HG03060 (cell line): ENCODE data around the gene HOXD3.

Experiments
- ATAC-seq: cut with Tn5 transposase; IDR thresholded peaks from one replicate; pipeline ENCODE4 v1.9.1; 2021; ENCODE audit warnings: low read depth, moderate number of reproducible peaks; ENCODE audit not compliant: unreplicated experiment

The HOXD3 gene

DNA sequence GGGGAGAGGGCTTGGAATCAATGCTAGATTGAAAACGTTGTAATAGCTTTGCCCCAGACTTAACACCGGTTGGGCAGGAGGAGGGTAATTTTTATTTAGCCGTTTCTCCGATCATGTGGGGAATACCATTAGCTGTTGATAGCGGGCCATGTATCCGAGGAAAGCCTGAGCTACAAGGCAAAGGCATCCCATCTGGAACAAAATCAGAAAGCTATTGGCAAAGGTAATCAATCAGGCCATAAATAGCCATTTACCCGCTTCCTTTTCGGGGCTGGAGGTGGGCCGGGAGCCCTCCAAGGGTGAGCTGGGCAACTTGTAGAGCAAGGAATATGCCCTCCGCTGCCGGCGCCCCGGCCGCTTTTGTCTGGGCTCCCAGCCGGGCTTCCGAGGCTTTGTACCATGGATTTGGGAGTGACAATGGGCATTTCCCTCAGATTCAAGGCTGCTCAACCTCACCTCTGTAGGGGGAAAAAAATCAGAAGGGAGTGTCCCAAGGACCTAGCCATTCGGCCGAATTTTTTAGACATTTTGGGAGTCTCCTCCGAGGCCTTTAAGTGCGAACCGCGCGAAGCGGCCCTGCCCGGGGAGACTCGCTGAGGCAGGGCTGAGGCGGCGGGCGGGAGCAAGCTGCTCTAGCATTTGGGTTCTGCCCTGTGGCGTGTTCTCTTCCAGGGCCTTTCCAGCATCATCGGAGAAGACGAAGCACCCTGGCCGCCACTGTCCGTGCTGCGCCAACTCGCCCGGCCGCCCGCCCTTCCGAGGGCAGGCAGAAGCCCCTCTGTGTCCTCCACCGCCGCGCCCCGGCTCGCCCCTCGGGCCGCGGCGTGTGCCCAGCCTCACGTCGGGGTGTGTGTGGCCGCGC lies 35.7 kb upstream of the HOXD3 start:
- ATAC-seq, result no peak

DNA sequence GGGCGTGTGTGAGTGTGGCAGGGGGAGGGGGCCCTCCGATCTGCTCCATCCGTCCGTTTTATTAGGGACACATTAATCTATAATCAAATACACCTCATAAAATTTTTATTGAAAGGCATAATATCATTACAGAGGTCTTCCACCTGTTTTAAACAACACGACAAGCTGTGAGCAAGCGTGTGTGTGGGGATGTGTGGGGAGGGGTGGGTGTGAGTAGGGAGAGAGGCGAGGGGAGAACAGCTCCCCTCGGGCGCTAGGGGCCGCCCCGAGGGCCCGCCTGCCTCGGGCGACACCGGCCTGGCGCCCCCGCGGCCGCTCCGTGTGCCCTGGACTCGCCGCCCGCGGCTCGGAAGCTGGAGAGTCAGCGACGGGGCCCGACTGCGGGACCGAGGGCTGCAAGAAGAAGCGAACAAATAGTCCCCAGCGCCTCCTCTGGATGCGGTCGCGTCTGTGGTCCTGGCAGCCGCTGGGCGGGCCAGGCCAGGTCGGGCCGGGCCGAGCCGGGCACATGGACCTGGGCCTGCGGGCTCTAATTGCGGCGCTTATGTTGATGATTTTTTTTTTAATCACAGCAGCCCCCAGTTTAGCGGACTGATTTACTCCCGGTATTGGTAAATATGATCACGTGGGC lies 34.9 kb upstream of the HOXD3 start:
- ATAC-seq, result no peak

DNA sequence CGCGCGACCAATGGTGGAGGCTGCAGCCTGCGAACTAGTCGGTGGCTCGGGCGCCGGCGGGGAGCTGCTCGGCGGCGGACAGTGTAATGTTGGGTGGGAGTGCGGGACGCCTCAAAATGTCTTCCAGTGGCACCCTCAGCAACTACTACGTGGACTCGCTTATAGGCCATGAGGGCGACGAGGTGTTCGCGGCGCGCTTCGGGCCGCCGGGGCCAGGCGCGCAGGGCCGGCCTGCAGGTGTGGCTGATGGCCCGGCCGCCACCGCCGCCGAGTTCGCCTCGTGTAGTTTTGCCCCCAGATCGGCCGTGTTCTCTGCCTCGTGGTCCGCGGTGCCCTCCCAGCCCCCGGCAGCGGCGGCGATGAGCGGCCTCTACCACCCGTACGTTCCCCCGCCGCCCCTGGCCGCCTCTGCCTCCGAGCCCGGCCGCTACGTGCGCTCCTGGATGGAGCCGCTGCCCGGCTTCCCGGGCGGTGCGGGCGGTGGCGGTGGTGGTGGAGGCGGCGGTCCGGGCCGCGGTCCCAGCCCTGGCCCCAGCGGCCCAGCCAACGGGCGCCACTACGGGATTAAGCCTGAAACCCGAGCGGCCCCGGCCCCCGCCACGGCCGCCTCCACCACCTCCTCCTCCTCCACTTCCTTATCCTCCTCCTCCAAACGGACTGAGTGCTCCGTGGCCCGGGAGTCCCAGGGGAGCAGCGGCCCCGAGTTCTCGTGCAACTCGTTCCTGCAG lies 34.3 kb upstream of the HOXD3 start, which contains the start of gene HOXD9:
Gene HOXD9, plus strand, starts transcription at position 37 of the 728 bp plus-strand sequence. Its CDS starts 50 bp downstream, at position 87.
- no peak for ATAC-seq

DNA sequence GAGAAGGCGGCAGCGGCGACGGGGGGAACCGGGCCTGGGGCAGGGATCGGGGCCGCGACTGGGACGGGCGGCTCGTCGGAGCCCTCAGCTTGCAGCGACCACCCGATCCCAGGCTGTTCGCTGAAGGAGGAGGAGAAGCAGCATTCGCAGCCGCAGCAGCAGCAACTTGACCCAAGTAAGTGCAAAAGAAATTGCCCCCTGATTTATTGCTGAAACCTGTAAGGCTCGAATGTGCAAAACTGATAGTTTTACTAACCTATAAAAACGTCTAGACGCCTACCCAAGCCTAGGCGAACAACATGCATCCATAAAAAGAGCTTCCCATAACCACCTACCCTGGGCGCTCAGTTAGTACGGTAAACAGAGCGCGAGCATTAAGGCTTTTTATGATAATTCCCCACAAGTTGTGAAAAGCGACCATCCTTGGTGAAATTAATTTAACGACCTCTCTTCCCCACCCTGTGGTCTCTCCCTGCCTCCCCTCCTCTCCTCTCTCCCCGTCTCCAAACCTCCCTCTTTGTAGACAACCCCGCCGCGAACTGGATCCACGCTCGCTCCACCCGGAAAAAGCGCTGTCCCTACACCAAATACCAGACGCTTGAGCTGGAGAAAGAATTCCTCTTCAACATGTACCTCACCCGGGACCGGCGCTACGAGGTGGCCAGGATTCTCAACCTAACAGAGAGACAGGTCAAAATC lies 33.5 kb upstream of the HOXD3 start:
- no peak for ATAC-seq

DNA sequence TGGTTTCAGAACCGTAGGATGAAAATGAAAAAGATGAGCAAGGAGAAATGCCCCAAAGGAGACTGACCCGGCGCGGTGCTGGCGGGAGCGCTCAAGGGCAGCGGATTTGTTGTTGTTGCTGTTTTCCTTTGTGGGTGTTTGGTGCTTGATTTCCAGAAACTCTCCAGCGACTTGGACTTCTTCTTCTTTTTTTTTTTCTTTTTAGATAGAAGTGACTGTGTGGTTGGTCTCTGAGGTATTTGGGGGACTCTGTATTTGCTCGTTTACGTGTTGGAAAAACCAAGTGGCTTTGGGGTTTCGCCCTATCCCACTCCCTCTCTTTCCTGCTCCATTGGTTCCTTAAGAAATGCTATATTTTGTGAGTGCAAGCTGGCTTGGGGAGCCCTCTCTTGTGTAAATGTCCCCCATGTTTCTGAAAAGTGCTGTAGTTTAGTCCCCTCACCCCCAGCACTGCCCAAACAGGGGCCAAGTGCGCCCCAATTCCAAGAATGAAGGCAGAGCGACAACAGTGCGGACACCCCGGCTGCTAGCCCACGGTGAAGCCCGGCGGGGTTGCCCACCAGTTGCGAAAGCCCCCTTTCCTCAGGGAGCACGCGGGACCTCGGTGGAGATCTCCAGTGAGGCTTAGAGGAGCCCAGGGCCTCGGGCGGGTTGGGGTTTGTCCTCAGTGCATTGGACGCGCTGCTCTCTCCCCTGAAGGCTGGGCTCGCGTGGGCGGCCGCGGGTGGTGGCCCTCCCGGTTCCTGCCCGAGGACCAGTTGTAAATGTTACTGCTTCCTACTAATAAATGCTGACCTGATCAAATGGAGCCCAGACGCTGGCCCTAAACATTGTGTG lies 32.8 kb upstream of the HOXD3 start:
- no peak for ATAC-seq

DNA sequence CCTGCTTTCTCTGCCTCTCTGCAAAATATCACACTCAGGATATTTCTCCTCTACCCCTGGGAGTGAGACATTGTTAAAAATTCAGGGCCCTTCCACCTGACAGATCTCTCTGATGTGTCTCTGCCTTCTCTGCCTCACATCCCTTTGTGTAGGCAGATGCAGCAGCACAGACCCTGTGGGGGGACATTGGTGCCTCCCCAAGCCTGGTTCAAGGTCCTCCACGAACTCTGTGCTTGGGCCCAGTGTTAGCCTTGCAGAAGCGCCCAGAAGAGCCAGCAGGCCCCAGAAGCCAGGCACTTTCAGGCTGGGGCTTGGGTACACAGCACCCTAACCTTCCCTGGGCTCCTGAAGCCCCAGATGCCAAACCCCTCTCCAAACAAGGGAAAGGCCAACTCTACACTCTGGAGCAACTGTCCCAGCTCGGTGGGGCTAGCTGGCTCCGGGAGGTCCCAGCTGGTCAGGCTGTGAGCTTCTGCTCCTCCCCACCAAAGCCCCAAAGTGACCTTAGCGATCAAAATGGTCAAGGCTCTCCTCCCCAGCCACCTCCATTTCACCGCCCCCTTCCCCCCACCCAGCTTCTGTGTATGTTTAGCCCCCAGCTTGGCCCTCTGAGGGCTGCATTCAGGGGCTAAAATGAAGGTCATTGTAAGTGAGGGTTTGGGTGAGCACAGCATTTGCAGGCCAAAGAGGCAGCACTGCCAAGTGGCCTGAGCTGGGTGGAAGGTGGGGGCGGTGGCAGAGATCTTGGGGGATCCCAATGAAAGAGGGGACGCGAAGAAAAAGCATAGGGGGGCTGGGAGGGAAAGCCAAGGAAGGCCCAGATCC lies 31.9 kb upstream of the HOXD3 start:
- ATAC-seq, result no peak

DNA sequence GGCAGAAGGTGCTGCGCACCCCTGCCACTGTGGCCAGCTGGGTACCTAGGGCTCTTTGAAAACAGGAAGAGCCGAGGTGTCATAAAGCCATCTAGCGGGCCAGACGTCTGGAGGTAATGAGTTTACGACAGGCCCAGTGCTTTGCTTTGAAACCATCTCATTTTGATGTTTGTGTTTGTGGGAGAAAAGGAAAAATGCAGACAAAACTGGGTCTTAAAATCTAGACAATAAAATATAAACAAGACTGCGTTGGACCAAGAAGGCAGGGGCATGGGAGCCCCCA lies 31.4 kb upstream of the HOXD3 start:
- no peak for ATAC-seq

DNA sequence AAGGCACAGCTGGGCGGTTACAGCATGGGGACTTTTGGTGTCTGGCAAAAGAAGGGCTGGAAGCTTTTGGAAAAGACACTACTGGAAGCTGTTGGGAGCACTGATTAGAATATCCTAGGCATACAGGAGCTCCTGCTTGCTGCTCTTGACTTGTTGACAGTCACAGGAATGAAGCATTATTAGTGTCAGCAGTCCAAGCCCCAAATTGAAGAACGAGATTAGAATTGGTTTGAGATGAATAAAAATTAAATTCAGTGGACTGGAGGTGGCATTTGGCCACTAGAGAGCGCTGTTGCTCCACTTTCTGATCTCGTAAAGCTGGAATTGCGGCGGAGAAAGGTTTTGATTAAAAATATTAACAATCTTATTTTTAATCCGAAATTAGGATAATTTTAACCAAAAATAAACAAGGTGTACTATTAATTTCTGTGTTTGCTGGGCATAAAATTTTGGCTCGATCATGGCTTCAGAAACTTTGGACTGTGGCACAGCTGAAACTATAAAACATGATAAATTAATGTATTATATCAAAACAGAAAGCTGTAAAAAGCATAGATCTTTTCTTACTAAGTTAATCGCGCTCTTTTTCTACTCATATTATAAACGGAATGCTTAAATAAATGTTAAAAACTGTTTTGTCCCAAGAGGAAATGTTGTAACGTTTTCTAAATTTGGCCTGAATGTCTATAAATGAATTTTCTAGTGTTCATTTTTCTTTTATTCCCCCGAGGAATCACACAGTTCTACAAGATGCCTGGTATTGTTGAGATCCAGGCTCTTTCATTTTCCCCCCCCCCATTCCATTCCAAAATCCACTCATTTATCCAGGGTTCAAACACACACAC lies 30.0 kb upstream of the HOXD3 start:
- ATAC-seq, result no peak

DNA sequence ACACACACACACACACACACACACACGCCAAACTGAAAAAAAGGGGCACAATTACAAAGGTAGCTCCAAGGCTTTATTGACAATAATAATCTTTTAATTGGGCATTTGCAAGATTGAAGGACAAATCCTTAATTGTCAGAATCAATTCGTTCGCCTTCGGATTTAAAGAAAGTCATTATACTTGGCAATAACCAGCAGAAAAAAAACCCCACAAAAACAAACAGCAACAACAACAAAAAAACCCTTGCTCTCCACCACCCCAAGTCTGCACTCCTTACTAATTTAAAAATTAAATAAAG lies 29.4 kb upstream of the HOXD3 start:
- ATAC-seq, result no peak

DNA sequence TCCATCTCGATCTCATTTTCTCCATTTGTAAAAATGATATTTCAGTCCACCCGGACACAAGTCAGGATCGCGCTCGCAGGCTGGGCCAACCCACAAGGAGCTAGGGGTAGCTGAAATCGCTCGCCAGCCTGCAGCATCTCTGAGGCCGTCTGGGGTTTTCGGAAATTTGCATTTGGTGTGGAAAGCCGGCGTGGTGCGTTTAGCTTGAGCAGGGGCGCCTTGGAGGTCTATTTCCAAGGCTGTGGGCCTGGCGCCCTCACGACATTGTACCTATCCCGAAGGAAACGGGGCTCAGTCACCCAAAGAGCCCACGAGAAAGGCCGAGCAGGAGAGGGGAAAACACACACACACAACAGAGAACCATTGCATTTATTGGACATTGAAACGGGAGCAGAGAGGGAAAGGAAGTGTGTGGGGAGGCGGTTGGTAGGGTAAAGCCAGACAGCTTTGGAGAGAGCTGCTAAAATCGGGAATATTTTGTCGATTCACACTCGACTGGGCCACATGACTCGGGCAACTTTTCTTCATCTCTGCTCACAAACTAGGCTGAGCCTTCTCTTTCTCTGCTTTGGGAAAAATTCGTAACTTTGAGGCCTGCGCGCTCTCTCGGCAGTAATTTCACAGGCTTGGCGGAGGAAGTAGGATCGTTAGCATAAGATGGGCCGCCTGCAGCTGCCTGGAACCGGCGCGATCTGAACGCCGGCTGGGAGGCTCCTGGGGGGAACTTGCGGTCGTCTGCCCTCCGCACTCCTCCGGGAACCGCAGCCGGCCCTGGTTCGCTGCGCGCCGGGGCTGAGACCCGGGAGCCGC lies 28.7 kb upstream of the HOXD3 start:
- no peak for ATAC-seq

DNA sequence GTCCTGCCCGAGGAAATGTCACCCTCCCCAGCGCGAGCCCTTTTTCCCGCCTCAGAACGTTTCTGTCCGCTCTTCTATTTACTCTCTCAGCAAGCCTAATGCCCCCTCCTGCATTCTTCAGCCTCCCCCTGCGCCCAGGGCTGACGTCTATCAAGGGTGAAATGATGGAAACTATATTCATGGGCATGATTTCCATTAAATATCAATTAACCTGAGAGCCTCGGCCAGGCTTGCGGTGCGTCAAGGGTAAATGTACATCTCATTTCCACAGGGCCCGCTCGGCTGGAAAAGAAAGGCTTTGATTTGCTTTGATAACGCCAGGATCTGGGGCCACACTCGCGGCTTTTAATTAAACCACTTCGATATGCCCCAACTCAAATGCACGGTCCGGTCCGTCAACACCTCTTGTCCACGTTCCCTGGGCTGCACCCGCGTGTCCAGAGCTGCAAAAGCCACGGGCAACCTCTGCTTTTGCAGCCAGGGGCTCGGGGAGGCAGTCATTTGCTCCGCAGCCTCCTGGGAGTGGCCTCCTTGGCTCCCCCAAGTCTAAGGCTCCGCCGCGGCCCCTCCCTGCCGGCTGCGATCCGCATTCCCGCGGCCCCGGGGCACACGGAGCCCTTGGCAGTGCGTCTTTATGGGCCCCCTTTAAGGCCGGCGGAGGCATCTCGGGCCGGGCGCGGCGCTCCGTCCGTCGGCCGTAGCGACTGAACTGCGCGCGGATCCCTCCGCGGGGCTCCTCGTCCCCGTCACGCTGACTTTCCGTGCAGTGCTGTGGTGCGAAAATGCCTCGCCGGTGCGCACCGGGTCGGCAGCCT lies 27.9 kb upstream of the HOXD3 start, which contains the start of gene HOXD8:
Gene HOXD8, plus strand, starts transcription at position 724 of the 815 bp plus-strand sequence. CDS start 662 bp downstream, outside the sequence.
- no peak for ATAC-seq

DNA sequence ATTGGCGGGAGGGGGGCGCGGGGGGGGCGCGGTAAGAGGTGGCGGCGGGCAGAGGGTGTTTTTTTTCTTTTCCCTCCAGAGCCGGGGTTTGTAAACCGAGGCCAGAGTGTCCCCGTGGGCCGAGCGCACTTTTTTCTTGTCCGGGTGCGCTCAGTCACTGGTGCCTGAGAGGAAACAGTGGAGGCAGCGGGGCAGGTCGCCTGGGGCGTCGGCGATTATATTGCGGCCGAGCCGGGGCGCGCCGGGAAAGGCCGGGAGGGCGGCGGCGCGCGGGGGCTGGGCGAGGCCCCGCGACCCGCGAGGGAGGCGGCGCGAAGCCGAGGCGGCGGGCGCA lies 27.3 kb upstream of the HOXD3 start:
- ATAC-seq, result no peak

DNA sequence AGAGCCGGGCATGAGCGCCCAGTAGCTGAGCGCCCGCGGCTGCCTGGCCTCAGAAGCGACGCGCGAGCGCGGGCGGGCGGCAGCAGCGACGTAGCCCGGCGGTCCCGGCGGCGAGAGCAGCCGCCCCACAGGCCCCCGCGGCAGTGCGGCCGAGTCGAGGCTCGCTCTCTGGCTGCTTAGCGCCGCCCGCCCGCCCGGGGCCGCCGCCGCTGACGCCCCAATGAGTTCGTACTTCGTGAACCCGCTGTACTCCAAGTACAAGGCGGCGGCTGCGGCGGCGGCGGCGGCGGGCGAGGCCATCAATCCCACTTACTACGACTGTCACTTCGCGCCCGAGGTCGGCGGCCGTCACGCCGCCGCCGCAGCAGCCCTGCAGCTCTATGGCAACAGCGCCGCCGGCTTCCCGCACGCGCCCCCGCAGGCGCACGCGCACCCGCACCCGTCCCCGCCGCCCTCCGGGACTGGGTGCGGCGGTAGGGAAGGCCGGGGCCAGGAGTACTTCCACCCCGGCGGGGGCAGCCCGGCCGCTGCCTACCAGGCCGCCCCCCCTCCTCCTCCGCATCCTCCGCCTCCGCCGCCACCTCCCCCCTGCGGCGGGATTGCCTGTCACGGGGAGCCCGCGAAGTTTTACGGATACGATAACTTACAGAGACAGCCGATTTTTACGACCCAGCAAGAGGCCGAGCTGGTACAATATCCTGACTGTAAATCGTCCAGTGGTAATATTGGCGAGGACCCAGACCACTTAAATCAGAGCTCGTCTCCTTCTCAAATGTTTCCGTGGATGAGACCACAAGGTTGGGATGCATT lies 26.8 kb upstream of the HOXD3 start:
- no peak for ATAC-seq

DNA sequence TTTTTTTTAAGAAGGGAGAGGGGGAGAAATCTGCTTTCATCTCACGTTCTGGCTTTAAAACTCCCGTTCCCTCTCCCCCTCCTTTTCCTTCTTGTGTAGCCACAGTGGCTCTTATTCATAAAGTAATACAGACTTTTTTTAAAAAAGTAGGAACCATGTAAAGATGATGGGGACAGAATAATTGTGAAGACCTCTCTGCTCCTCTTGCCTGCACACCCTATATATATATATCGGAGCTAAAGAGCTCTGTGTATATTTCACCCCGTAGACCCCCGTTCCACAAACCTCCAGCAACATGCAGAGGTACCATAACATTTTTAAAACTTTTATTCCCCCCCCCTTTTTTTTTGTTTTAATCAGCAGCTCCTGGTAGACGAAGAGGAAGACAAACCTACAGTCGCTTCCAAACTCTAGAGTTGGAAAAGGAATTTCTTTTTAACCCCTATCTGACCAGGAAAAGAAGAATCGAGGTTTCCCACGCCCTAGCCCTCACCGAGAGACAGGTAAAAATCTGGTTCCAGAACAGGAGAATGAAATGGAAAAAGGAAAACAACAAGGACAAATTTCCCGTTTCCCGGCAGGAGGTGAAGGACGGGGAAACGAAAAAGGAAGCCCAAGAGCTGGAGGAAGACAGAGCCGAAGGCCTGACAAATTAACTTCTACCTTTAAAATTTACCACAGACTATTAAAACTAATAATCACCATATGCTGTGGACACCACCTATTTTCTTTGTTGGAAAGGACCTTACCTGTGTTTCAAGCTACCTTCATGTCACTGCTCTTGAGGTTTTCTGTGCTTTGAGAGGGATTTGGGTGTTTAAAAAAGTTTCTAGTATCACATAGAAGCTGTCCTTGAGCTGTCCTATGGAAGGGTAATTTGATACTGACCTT lies 25.9 kb upstream of the HOXD3 start:
- ATAC-seq, result no peak

DNA sequence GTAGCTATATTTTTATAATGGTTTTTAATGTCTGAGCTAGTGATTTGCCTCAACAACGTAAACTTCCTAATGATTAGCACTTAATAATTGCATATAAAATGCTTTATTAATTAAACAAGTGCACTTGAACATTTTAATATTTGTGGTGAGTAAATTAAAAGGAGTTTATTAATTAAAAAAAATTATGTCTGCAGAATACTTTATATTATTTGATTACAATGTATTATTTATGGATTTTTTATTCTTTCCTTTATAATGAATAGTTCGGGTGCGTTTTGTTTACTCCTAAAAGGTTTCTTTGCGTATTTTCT lies 25.3 kb upstream of the HOXD3 start:
- ATAC-seq, result no peak
